Measurements from ENCODE around the gene STK32C.

GRCh38 chr10:132306343-132306685 is 1.4 kb downstream of the STK32C start:
- TF ChIP-seq EZH2 (IDR thresholded peaks at IDR 0.05): no peak
- no peak for TF ChIP-seq POLR2AphosphoS5 (IDR thresholded peaks at IDR 0.05; ENCODE audit: borderline replicate concordance, low read depth, low read length)
- TF ChIP-seq FOXP2 (optimal IDR thresholded peaks at IDR 0.05; ENCODE audit: control extremely low read depth, extremely low read length, insufficient read depth): no peak

All from SK-N-MC (cell line).